Adipocyte (in vitro differentiated cells): ENCODE results near the gene UVRAG.
"Not testable (repeated sequence)": the region's sequence is repeated elsewhere in the genome, so short reads cannot be mapped to it uniquely, and the experiment has no call there.

Source experiments
- DNase-seq: peaks from one replicate; pipeline ENCODE4 v3.0.0-alpha.2; 2015; ENCODE audit warnings: low read depth
- H3K27me3 ChIP-seq: replicated peaks from 2 replicates; pipeline ENCODE4 v1.7.0; 2013; ENCODE audit warnings: mild to moderate bottlenecking, low read length, moderate library complexity; ENCODE audit not compliant: control insufficient read depth, insufficient read depth
- H3K36me3 ChIP-seq: 2 replicates; pipeline ENCODE4 v1.7.0; 2013; ENCODE audit warnings: low read length, mild to moderate bottlenecking, moderate library complexity; ENCODE audit not compliant: control insufficient read depth, insufficient read depth, severe bottlenecking
- H3K4me1 ChIP-seq: 2 replicates; pipeline ENCODE4 v1.7.0; 2013; ENCODE audit warnings: mild to moderate bottlenecking, low read length, moderate library complexity; ENCODE audit not compliant: control insufficient read depth, insufficient read depth
- H3K4me3 ChIP-seq: 2 replicates; pipeline ENCODE4 v1.7.0; 2013; ENCODE audit warnings: mild to moderate bottlenecking, low read length, moderate library complexity
- H3K9ac ChIP-seq: 2 replicates; pipeline ENCODE4 v1.7.0; 2013; ENCODE audit warnings: mild to moderate bottlenecking, low read length, moderate library complexity
- H3K9me3 ChIP-seq: 2 replicates; pipeline ENCODE4 v1.7.0; 2013; ENCODE audit warnings: mild to moderate bottlenecking, low read length, moderate library complexity; ENCODE audit not compliant: control insufficient read depth

UVRAG gene

GRCh38 chr11:76056876-76057275 lies 241.9 kb downstream of the UVRAG start:
- DNase-seq = no peak

GRCh38 chr11:76060475-76061036 lies 245.5 kb downstream of the UVRAG start:
- not testable (repeated sequence) for H3K4me3 ChIP-seq, H3K9me3 ChIP-seq, H3K4me1 ChIP-seq

More at GRCh38 chr11:76056876-76057275, 241.9 kb downstream of the UVRAG start:
- Histone ChIP-seq H3K4me3 (no peak overlapping the region), H3K9ac (no peak overlapping the region), H3K4me1 (no peaks in the 10 kb centered on the region), H3K9me3 (no peaks in the 10 kb centered on the region), H3K27me3 (no peaks in the 10 kb centered on the region), H3K36me3 (peaks cover 10% of the 10 kb centered on the region)

GRCh38 chr11:76062733-76063132 lies 247.7 kb downstream of the UVRAG start:
- Histone ChIP-seq H3K27me3 (no peaks in the 10 kb centered on the region), H3K4me1 (peaks cover under 1% of the 10 kb centered on the region), H3K9me3 (no peaks in the 10 kb centered on the region), H3K36me3 (peaks cover 23% of the 10 kb centered on the region), H3K9ac (no peak overlapping the region), H3K4me3 (no peak overlapping the region)
- no peak for DNase-seq

More at GRCh38 chr11:76060475-76061036, 245.5 kb downstream of the UVRAG start:
- H3K27me3 ChIP-seq, DNase-seq, H3K9ac ChIP-seq, H3K36me3 ChIP-seq: not testable (repeated sequence)

DNA sequence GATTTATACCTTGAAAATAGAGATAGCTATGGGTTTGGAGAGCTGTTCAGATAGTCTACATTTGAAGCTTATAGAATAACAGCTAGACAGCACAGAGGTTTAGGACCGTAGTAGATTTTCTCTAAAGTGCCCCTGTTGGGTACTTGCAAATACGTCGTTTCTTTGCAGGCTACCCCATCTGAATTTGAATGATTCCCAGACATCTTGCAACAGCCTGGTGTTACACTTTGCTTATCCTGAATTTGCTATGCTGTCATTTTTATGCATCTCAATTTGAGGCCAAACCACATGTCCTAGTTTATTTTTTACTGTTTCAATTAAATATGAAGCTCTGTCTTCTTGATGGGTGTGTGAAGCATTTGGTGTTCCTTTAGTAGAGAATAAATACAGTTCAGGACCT lies 249.2 kb downstream of the UVRAG start:
- Histone ChIP-seq H3K4me3 (no peak overlapping the region), H3K9ac (no peak overlapping the region), H3K36me3 (peaks cover 28% of the 10 kb centered on the region), H3K9me3 (no peaks in the 10 kb centered on the region), H3K27me3 (no peaks in the 10 kb centered on the region), H3K4me1 (peaks cover 15% of the 10 kb centered on the region)
- no peak for DNase-seq

GRCh38 chr11:76067099-76067498 lies 252.1 kb downstream of the UVRAG start:
- Histone ChIP-seq H3K27me3 (no peaks in the 10 kb centered on the region), H3K4me3 (no peak overlapping the region), H3K4me1 (peaks cover 19% of the 10 kb centered on the region), H3K36me3 (peaks cover 22% of the 10 kb centered on the region), H3K9ac (no peak overlapping the region), H3K9me3 (no peaks in the 10 kb centered on the region)
- DNase-seq = no peak

GRCh38 chr11:76069001-76069400 lies 254.0 kb downstream of the UVRAG start:
- no peak overlapping the region for H3K4me3 ChIP-seq
- peaks cover 33% of the 10 kb centered on the region for H3K4me1 ChIP-seq
- H3K27me3 ChIP-seq = no peaks in the 10 kb centered on the region
- DNase-seq = no peak
- no peaks in the 10 kb centered on the region for H3K9me3 ChIP-seq
- peaks cover 21% of the 10 kb centered on the region for H3K36me3 ChIP-seq
- H3K9ac ChIP-seq = no peak overlapping the region

DNA sequence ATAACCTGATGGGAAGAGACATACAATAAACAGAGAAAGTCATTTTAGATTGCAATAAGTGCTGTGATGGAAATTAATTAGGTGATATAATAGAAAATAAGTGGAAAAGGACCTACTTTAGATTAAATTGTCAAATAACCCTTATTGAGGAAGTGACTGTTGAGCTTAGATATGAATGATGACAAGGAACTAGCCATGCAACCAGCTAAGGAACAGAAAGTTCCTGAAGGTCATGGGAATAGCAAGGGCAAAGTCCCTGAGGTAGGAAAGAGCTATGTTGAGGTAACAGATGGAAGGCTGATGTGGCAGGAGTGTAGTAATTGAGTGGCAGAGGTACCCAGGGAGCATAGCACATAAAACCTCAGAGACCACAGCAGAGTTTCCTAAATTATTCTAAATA lies 256.1 kb downstream of the UVRAG start:
- peaks cover 52% of the 10 kb centered on the region for H3K4me1 ChIP-seq
- H3K27me3 ChIP-seq = no peaks in the 10 kb centered on the region
- no peak for DNase-seq
- no peak overlapping the region for H3K9ac ChIP-seq
- H3K9me3 ChIP-seq = no peaks in the 10 kb centered on the region
- no peak overlapping the region for H3K4me3 ChIP-seq
- peaks cover 16% of the 10 kb centered on the region for H3K36me3 ChIP-seq

- no peaks in the 10 kb centered on the region for H3K9me3 ChIP-seq
- peak overlapping the region; percentile 23 for H3K9ac ChIP-seq
- H3K4me3 ChIP-seq = peak overlapping the region; percentile 51
- no peaks in the 10 kb centered on the region for H3K36me3 ChIP-seq
- no peaks in the 10 kb centered on the region for H3K27me3 ChIP-seq
- H3K4me1 ChIP-seq = peaks cover 51% of the 10 kb centered on the region
- DNase-seq = peak; percentile 91
Measured at GRCh38 chr11:76073724-76074123, 258.7 kb downstream of the UVRAG start.

DNA sequence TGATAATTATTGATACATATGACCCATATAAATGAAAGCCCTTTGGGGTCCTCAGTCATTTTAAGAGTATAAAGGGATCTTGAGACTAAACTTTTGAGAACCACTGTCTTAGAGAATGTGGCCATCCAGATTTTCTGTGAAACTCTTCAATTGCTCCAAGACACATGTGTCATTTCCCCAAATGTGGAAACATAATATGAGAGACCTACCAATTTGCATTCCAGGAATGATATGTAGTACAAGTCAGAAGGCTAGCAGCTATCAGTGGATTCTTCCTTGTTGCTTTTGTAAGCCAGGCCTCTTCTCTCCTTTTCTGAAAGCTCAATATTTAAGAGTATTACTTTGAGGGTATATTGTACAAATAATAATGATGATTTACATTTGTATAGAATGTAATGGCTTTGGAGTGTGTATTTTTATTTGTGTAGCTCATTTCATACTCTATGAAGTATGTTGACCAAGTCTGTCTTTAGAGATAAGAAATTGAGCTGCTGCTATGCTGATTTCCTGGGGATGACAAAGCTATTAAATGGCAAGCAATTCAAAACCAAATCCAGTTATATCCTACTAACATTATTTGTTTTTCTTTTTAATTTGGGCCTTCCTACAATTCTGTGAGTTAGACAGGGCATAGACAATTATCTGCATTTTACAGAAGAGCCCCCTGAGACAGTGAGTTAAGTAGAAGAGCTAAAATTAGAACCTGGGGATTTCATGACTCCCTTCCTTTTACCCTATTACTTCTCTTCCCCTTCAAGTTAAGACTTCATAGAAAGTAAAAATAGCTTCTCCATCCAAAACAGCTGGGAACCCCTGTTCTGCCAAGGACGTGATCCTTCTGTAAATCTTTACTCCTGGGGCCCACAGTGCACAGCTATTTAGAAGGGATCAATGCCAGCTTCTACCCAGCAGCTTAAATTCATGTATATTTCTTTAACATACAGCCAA lies 259.4 kb downstream of the UVRAG start:
- no peaks in the 10 kb centered on the region for H3K27me3 ChIP-seq
- peak overlapping the region; percentile 39 for H3K4me3 ChIP-seq
- no peaks in the 10 kb centered on the region for H3K36me3 ChIP-seq
- H3K9ac ChIP-seq = peak overlapping the region; percentile 42
- peak; percentile 70 for DNase-seq
- H3K4me1 ChIP-seq = peaks cover 44% of the 10 kb centered on the region
- no peaks in the 10 kb centered on the region for H3K9me3 ChIP-seq

DNA sequence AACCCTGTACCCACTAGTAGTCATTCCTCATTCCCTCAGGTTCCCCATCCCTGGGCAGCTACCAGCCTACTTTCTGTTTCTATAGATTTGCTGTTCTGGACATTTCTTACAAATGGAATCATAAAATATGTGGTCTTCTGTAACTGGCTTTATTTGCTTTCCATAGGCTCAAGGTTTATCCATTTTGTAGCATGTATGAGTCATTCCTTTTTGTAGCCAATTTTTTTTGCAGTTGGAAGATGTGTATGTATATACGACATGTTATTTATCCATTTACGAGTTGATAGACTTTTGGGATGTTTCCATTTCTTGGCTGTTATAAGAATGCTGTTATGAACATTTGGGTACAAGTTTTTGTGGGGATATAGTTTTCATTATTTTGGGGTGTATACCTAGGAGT lies 260.7 kb downstream of the UVRAG start:
- no peaks in the 10 kb centered on the region for H3K9me3 ChIP-seq
- no peaks in the 10 kb centered on the region for H3K27me3 ChIP-seq

DNA sequence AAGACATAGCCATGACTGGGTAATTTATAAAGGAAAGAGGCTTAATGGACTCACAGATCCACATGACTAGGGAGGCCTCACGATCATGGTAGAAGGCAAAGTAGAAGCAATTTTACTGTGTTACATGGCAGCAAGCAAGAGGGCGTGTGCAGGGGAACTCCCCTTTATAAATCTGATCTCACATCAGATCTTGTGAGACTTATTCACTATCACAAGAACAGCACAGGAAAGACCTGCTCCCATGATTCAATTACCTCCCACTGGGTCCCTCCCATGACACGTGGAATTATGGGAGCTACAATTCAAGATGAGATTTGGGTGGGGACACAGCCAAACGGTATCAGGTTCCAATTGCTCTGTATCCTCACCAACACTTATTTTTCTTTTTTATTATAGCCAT lies 261.2 kb downstream of the UVRAG start:
- not testable (repeated sequence) for H3K9me3 ChIP-seq, DNase-seq

More for the DNA sequence above, 260.7 kb downstream of the UVRAG start:
- H3K9ac ChIP-seq = no peak overlapping the region
- H3K4me1 ChIP-seq = peaks cover 43% of the 10 kb centered on the region
- DNase-seq = no peak
- H3K4me3 ChIP-seq = no peak overlapping the region
- H3K36me3 ChIP-seq = no peaks in the 10 kb centered on the region

More for the DNA sequence above, 261.2 kb downstream of the UVRAG start:
- H3K4me1 ChIP-seq = peaks cover 43% of the 10 kb centered on the region
- not testable (repeated sequence) for H3K4me3 ChIP-seq, H3K36me3 ChIP-seq, H3K27me3 ChIP-seq, H3K9ac ChIP-seq
